ENCODE measurements around the gene KLF5.

DNA sequence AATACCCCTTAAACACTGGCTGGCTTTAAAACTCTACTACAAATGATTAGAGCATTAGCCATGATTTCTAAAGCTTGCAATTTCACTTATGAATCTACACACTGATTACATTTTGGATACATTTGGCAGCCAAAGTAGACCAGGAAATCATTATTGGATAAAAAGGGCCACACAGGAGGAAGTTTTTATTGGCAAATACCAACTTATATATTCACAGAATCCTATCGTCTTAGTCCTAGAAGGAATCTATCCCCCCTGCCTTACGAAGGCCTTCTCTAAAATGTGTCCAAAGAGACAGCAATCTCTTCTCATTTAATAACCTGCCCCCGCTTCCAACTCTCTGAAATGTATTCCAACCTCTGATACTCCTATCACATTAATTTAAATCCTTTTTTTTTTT lies 52.5 kb downstream of the KLF5 start:
- TF ChIP-seq, protein P1, sequence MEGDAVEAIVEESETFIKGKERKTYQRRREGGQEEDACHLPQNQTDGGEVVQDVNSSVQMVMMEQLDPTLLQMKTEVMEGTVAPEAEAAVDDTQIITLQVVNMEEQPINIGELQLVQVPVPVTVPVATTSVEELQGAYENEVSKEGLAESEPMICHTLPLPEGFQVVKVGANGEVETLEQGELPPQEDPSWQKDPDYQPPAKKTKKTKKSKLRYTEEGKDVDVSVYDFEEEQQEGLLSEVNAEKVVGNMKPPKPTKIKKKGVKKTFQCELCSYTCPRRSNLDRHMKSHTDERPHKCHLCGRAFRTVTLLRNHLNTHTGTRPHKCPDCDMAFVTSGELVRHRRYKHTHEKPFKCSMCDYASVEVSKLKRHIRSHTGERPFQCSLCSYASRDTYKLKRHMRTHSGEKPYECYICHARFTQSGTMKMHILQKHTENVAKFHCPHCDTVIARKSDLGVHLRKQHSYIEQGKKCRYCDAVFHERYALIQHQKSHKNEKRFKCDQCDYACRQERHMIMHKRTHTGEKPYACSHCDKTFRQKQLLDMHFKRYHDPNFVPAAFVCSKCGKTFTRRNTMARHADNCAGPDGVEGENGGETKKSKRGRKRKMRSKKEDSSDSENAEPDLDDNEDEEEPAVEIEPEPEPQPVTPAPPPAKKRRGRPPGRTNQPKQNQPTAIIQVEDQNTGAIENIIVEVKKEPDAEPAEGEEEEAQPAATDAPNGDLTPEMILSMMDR (IDR thresholded peaks at IDR 0.05), result no peak
- no peak for TF ChIP-seq ZFX (IDR thresholded peaks at IDR 0.05; ENCODE audit: borderline replicate concordance)

Measured in 22Rv1 (cell line).